ENCODE data around the gene SNF8.
"Not testable (repeated sequence)": the region's sequence is repeated elsewhere in the genome, so short reads cannot be mapped to it uniquely, and the experiment has no call there.

The SNF8 gene

GRCh38 chr17:48961516-48962233 lies 17.0 kb upstream of the SNF8 start:
- H3K4me3 ChIP-seq (ENCODE audit: low read length): no peak overlapping the region
- DNase-seq (ENCODE audit: low read depth): peak; percentile 50
- TF ChIP-seq CTCF (conservative IDR thresholded peaks at IDR 0.05; ENCODE audit: low read length): no peak

GRCh38 chr17:48960834-48961515 lies 16.3 kb upstream of the SNF8 start:
- DNase-seq (ENCODE audit: low read depth): no peak
- no peak overlapping the region for H3K4me3 ChIP-seq (ENCODE audit: low read length)
- TF ChIP-seq CTCF (conservative IDR thresholded peaks at IDR 0.05; ENCODE audit: low read length): no peak

- no peak overlapping the region for H3K4me3 ChIP-seq (ENCODE audit: low read length)
- TF ChIP-seq CTCF (conservative IDR thresholded peaks at IDR 0.05; ENCODE audit: low read length): peak; percentile 75
- peak; percentile 64 for DNase-seq (ENCODE audit: low read depth)
Observed at GRCh38 chr17:48954300-48954755, 9.7 kb upstream of the SNF8 start.

- TF ChIP-seq CTCF (conservative IDR thresholded peaks at IDR 0.05; ENCODE audit: low read length): no peak
Observed at GRCh38 chr17:48952904-48953303, 8.3 kb upstream of the SNF8 start.

GRCh38 chr17:48951572-48951971 lies 6.9 kb upstream of the SNF8 start:
- DNase-seq (ENCODE audit: low read depth): no peak
- TF ChIP-seq CTCF (conservative IDR thresholded peaks at IDR 0.05; ENCODE audit: low read length): no peak
- no peak overlapping the region for H3K4me3 ChIP-seq (ENCODE audit: low read length)

More at GRCh38 chr17:48952904-48953303, 8.3 kb upstream of the SNF8 start:
- no peak overlapping the region for H3K4me3 ChIP-seq (ENCODE audit: low read length)
- no peak for DNase-seq (ENCODE audit: low read depth)

- H3K4me3 ChIP-seq (ENCODE audit: low read length): peak overlapping the region; percentile 88
- DNase-seq (ENCODE audit: low read depth): not testable (repeated sequence)
Observed at GRCh38 chr17:48945261-48945651, 614 bp upstream of the SNF8 start.

- H3K4me3 ChIP-seq (ENCODE audit: low read length): no peak overlapping the region
- TF ChIP-seq CTCF (conservative IDR thresholded peaks at IDR 0.05; ENCODE audit: low read length): no peak
Observed at GRCh38 chr17:48933035-48933434, 11.6 kb downstream of the SNF8 start.

More at GRCh38 chr17:48933035-48933434, 11.6 kb downstream of the SNF8 start:
- DNase-seq (ENCODE audit: low read depth): no peak
